IMR-90 (cell line): ENCODE measurements around the gene TRAPPC14.

ENCODE experiments used
- CEBPB ChIP-seq: IDR thresholded peaks from 2 replicates; pipeline ENCODE4 v1.6.1; 2012; ENCODE audit warnings: low read depth, low read length, improper control_type of control experiment
- CHD1 ChIP-seq: IDR thresholded peaks from 2 replicates; pipeline ENCODE4 v1.6.1; 2012; ENCODE audit warnings: low read depth, low read length, improper control_type of control experiment
- FOS ChIP-seq: fragments of 150-350 bp; IDR thresholded peaks from 2 replicates; pipeline ENCODE4 v1.6.1; 2016; ENCODE audit warnings: low read depth, low read length
- MAFK ChIP-seq: IDR thresholded peaks from 2 replicates; pipeline ENCODE4 v1.6.1; 2012; ENCODE audit warnings: low read depth, low read length, improper control_type of control experiment
- MXI1 ChIP-seq: IDR thresholded peaks from 2 replicates; pipeline ENCODE4 v1.6.1; 2012; ENCODE audit warnings: low read depth, mild to moderate bottlenecking, low read length, moderate library complexity, borderline replicate concordance
- NFE2L2 ChIP-seq: fragments of 150-350 bp; IDR thresholded peaks from 2 replicates; pipeline ENCODE4 v1.6.1; 2016; ENCODE audit warnings: low read depth, mild to moderate bottlenecking, low read length
- POLR2A ChIP-seq: IDR thresholded peaks from 2 replicates; pipeline ENCODE4 v1.6.1; 2012; ENCODE audit warnings: mild to moderate bottlenecking, low read depth, low read length
- RCOR1 ChIP-seq: IDR thresholded peaks from 2 replicates; pipeline ENCODE4 v1.6.1; 2012; ENCODE audit warnings: mild to moderate bottlenecking, low read length, improper control_type of control experiment; ENCODE audit not compliant: insufficient replicate concordance
- TF ChIP-seq, protein P1 (sequence below): conservative IDR thresholded peaks from 2 replicates; pipeline ENCODE4 v1.5.1; 2012; ENCODE audit warnings: mild to moderate bottlenecking, low read depth, low read length, improper control_type of control experiment
- TF ChIP-seq, protein P2 (sequence below): fragments of 150-350 bp; IDR thresholded peaks from 2 replicates; pipeline ENCODE4 v1.6.1; 2016; ENCODE audit warnings: low read depth, mild to moderate bottlenecking, low read length, moderate library complexity, borderline replicate concordance

- TF ChIP-seq, protein P1, sequence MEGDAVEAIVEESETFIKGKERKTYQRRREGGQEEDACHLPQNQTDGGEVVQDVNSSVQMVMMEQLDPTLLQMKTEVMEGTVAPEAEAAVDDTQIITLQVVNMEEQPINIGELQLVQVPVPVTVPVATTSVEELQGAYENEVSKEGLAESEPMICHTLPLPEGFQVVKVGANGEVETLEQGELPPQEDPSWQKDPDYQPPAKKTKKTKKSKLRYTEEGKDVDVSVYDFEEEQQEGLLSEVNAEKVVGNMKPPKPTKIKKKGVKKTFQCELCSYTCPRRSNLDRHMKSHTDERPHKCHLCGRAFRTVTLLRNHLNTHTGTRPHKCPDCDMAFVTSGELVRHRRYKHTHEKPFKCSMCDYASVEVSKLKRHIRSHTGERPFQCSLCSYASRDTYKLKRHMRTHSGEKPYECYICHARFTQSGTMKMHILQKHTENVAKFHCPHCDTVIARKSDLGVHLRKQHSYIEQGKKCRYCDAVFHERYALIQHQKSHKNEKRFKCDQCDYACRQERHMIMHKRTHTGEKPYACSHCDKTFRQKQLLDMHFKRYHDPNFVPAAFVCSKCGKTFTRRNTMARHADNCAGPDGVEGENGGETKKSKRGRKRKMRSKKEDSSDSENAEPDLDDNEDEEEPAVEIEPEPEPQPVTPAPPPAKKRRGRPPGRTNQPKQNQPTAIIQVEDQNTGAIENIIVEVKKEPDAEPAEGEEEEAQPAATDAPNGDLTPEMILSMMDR: no peak
- no peak for TF ChIP-seq CHD1
- TF ChIP-seq MAFK: no peak
- no peak for TF ChIP-seq POLR2A
- no peak for TF ChIP-seq NFE2L2
- TF ChIP-seq CEBPB: no peak
- TF ChIP-seq, protein P2, sequence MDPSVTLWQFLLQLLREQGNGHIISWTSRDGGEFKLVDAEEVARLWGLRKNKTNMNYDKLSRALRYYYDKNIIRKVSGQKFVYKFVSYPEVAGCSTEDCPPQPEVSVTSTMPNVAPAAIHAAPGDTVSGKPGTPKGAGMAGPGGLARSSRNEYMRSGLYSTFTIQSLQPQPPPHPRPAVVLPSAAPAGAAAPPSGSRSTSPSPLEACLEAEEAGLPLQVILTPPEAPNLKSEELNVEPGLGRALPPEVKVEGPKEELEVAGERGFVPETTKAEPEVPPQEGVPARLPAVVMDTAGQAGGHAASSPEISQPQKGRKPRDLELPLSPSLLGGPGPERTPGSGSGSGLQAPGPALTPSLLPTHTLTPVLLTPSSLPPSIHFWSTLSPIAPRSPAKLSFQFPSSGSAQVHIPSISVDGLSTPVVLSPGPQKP: no peak
- no peak for TF ChIP-seq MXI1
- no peak for TF ChIP-seq RCOR1
- no peak for TF ChIP-seq FOS
These were observed 50.6 kb downstream of the TRAPPC14 start for GRCh38 chr7:100107890-100108289.
